GM18861 (cell line): Measurements from ENCODE around the gene NDEL1.

Experiments
- ATAC-seq: cut with Tn5 transposase; IDR thresholded peaks from one replicate; pipeline ENCODE4 v1.9.1; 2021; ENCODE audit not compliant: unreplicated experiment

The NDEL1 gene

GRCh38 chr17:8477171-8477570 is 41.5 kb downstream of the NDEL1 start:
- no peak for ATAC-seq

GRCh38 chr17:8477715-8478441 is 42.2 kb downstream of the NDEL1 start:
- no peak for ATAC-seq

DNA sequence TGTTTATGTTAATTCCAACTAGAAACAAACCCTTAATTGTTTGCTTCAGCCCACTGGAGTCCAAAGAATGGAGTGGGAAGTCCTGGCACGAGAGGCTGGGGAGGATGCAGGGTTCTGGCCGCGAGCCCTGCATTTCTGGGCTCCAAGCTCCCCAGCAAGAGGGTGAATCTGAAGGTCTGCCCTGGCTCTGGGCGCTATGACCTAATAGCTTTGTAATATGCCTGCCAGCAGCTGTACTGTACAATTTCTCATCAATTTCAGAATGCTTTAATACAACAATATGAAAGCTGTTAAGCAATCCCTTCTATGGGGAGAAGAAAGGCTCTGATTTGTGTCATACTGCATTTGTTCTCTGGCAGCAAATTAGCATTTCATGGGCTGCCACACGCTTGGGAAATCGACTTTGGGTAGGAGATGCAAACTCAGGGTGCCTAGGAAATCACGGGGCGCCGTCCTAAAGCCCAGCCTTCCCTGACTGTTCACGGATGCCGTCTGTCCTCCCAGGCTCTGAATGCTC is 43.8 kb downstream of the NDEL1 start:
- ATAC-seq = no peak

- ATAC-seq = no peak
These were observed 44.6 kb downstream of the NDEL1 start for GRCh38 chr17:8480011-8480976.

DNA sequence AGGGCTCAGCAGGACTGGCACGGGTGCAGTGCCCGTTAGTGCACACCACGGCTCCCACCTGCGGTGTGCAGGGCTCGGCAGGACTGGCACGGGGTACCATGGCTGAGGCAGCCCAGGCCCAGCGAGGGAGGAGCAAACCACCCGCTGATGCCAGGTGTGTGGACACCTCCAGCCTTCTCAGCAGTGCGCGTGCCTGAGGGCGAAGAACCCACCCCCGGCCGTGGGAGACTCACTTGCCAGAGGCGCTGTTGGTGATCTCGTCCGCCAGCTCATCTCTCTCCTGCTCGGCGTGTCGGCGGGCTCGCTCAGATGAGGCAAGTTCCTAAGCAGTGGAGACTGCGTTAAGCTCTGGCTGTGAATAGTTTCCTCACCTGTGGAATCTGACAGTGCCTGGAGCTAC is 45.4 kb downstream of the NDEL1 start:
- no peak for ATAC-seq

GRCh38 chr17:8481703-8482102 is 46.0 kb downstream of the NDEL1 start:
- no peak for ATAC-seq

GRCh38 chr17:8482546-8482945 is 46.9 kb downstream of the NDEL1 start:
- no peak for ATAC-seq

- ATAC-seq = no peak
These were observed 48.8 kb downstream of the NDEL1 start for GRCh38 chr17:8484465-8484864.

- no peak for ATAC-seq
These were observed 49.8 kb downstream of the NDEL1 start for GRCh38 chr17:8485491-8485890.

DNA sequence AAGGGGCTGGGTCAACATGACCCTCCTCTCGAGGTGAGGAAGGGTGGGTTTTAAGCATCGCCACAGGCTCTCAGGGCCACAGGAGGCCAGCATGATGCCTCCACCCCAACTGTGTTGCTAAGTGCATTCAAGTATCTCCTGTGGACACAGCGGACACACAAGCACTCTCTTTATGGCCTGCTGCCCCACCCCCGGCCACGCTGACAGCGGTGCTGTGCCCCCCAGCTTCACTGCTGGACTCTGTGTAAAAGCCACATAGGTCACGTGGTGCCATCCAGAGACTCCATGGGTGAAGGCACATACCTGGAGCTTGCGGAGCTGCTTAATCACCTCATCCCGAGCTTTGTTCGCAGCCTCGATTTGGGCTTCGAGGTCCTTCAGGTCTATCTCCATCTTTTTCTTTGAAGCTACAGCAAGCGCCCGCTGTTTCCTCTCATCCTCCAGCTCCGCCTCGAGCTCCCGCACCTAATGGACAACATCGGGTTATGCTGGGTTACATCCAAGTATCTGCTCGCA is 51.5 kb downstream of the NDEL1 start:
- no peak for ATAC-seq

- no peak for ATAC-seq
These were observed 52.1 kb downstream of the NDEL1 start for GRCh38 chr17:8487743-8488142.

- ATAC-seq = no peak
These were observed 52.8 kb downstream of the NDEL1 start for GRCh38 chr17:8488491-8488890.

DNA sequence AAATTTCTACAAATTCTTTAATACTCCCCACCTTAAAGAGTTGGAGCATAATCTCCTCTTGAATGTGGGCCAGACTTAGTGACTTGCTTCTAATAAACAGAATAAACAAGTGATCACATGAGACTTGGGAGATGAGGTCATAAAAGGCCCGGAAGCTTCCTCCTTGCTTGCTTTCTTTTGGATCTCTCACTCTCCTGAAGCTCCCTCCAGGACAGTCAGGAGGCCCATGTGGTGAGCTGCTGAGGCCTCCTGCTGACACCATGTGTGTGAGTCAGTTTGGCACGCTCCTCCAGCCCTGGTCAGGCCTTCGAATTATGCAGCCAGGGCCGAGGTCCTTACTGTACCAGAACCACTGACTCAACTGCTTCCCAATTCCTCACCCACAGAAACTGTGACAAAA is 53.2 kb downstream of the NDEL1 start:
- no peak for ATAC-seq

DNA sequence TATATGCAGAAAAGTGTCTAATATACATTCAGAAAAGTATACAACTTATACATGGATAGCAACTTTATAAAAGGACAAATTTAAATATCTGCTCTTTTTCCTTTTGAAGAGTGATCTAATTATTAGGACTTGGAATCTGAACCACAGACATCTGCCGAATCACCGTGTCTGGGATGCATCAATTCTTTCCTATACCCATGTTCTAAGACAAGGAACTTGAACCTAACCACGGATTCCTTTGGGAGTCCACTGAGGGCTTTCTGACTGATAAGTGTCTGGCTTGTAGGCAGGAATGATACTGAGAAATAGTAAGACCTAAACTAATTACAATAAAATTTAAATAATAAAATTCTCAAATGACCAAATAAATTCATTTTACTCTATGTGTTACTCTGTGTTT is 54.2 kb downstream of the NDEL1 start:
- no peak for ATAC-seq

GRCh38 chr17:8490256-8491023 is 54.8 kb downstream of the NDEL1 start:
- no peak for ATAC-seq

GRCh38 chr17:8492121-8492520 is 56.4 kb downstream of the NDEL1 start:
- no peak for ATAC-seq

DNA sequence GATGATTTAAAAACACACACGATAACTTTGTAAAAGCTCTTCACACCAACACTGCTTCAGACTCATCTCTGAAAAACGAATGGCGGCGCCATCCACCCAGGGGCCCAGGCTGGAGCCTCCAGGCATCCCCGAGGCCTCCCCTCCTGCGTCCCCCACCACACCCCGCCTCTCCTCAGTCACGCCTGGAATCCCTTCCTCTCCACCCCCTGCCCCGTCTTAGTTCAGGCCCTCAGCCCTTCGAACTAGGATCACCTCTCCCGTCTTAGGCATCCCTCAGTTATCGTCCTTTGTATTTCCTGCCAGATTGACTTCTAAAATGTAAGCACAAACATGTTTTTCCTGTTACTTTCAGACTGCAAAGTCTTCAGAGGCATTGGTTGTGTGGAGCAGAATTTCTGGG is 58.3 kb downstream of the NDEL1 start:
- no peak for ATAC-seq

DNA sequence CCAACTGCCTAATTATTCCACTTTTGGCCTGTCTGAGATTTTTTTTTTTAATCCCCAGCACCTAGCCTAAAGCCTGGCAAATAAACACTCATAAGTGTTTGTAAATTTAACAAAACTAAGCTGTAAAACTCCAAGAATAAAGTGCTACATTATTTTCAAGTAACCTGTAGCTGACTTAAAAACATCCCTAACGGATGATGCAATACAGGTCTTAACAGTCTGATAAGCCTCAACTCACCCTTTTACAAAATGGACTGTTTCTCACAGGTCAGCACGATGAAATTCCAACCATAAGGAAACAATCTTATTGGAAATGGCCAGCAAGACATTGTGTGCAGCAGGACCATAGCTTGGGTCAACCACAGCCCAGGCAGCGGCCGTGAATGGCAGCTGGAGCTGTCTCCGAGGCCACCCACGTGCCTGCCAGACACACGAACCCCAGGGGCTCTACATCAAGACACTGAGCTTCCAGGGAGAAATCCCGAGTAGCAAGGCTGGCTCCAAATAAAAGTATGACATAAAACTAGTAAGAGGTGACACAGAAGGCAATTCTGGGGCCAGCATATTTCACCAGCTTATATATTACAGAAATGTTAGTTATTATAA is 58.9 kb downstream of the NDEL1 start:
- ATAC-seq = no peak

DNA sequence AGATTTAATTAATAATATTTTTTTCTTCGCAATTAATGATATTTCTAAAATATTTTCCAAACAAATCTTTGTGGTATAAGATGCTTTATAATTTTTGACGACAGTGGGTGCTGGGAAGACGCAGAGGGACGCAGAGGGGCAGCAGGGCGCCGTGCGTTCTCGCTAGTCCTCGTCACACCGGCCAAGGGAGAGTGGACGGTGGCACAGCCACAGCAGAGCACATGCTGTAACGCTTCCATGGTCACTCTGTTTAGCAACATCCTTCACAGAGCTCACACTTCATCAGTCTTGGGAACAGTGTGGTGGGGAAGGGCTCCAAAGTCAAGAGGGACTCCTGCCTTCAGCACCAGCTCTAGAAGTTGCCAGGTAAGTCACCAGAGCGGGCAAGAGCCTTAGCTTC is 60.4 kb downstream of the NDEL1 start:
- no peak for ATAC-seq

DNA sequence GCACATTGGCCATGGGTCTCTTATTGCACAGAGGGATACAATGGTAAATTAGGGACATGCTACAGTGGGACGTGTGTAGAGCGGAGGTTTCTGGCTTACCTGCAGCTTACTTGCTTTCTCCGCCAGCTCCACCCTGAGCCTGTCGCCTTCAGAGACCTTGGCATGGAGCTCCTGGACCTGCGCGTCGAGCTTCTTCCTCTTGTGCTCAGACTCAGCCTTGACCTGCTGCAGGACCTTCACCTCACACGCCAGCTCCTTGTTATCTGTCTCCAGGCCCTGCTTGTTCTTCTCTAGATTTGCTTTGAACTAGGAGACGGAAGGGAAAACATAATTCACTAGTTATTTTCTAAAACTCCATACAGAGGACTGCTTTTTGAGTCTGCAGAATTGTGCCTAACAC is 63.5 kb downstream of the NDEL1 start:
- no peak for ATAC-seq

GRCh38 chr17:8499614-8500013 is 63.9 kb downstream of the NDEL1 start:
- no peak for ATAC-seq
